Cardiac muscle cell (in vitro differentiated cells and primary cell): ENCODE measurements around the gene SLC5A4. TPM values are rescaled to one million over a fixed set of nuclear protein-coding genes. Genes with fewer than 3 reads are reported as not detected.
"Not testable (repeated sequence)": the region's sequence is repeated elsewhere in the genome, so short reads cannot be mapped to it uniquely, and the experiment has no call there.

Experiments
- DNase-seq, 2 donors: peaks; one replicate each; pipeline versions ENCODE4 v3.0.0 to v3.0.0-alpha.2; 2010 to 2017; ENCODE audit warnings: low read depth in 1 of 2, low spot score in 1 of 2
- H3K27ac ChIP-seq: fragments of 200-600 bp; sonication (generic); 2 replicates; pipeline ENCODE4 v1.5.1; 2016
- H3K27me3 ChIP-seq: fragments of 200-600 bp; sonication (generic); 2 replicates; pipeline ENCODE4 v1.6.0; 2016; ENCODE audit warnings: control low read depth
- H3K36me3 ChIP-seq: fragments of 200-600 bp; sonication (generic); 2 replicates; pipeline ENCODE4 v1.5.1; 2016; ENCODE audit warnings: control low read depth
- H3K4me1 ChIP-seq: fragments of 200-600 bp; sonication (generic); 2 replicates; pipeline ENCODE4 v1.8.1; 2017; ENCODE audit warnings: low read depth, mild to moderate bottlenecking, mixed run types
- H3K4me3 ChIP-seq: fragments of 200-600 bp; sonication (generic); 2 replicates; pipeline ENCODE4 v1.5.1; 2016; ENCODE audit warnings: mild to moderate bottlenecking
- H3K9me3 ChIP-seq: fragments of 200-600 bp; sonication (generic); 2 replicates; pipeline ENCODE4 v1.5.1; 2017; ENCODE audit warnings: low read depth, mild to moderate bottlenecking, control low read depth
- polyA plus RNA-seq: library from polyadenylated mRNA; unstranded; fragments of >200 nt; fragmentation: Nextera tagmentation; extraction: Ambion mirVana; gene quantifications from 2 replicates; pipeline ENCODE4 v1.2.1, GENCODE V29; 2016
- total RNA-seq: library from RNA; depleted of rRNA; stranded (reverse); fragments of >200 nt; gene quantifications from 2 replicates; pipeline ENCODE4 v1.2.3, GENCODE V29; 2016
- TF ChIP-seq, protein P1 (sequence below): IDR thresholded peaks from 2 replicates; pipeline ENCODE4 v1.5.1; 2012; ENCODE audit warnings: low read depth, mild to moderate bottlenecking, low read length

The SLC5A4 gene
- total and polyA plus RNA-seq, 2 experiments from 2014 or later, result not detected

DNA sequence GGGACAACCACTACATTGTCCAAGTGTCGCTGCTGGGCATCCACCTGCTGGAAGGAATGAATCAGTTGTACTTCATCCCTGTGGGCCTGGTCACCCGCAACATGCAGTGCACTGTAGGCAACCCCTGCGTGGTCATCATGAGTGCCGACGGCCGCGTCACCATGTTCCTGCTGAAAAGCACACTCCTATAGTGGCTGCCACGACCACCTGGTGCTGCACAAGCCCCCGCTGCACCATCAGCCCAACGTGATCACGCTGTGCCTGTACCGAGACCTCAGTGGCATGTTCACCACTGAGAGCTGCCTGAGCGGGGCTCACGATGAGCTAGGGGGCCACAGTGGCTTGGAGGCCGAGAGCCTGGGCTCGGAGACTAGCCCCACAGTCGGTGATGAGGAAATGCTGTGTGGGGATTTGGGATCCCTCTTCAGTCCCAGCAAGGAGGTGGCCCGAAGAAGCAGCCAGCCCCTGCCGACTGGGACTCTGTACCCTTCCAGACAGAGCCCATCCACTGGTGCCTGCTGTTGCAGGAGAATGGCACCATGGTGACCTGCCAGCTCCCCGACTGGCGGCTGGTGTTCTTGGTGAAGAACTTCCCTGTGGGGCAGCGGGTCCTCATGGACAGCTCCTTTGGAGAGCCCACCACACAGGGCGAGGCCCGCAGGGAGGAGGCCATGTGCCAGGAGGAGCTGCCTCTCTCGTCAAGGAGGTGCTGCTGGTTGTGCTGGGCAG lies 15.7 kb upstream of the SLC5A4 start:
- Histone ChIP-seq H3K27me3 (no peaks in the 10 kb centered on the region), H3K4me3 (no peak overlapping the region), H3K4me1 (no peaks in the 10 kb centered on the region), H3K27ac (no peak overlapping the region), H3K9me3 (no peaks in the 10 kb centered on the region), H3K36me3 (no peaks in the 10 kb centered on the region)
- DNase-seq, result no peak
- TF ChIP-seq, protein P1, sequence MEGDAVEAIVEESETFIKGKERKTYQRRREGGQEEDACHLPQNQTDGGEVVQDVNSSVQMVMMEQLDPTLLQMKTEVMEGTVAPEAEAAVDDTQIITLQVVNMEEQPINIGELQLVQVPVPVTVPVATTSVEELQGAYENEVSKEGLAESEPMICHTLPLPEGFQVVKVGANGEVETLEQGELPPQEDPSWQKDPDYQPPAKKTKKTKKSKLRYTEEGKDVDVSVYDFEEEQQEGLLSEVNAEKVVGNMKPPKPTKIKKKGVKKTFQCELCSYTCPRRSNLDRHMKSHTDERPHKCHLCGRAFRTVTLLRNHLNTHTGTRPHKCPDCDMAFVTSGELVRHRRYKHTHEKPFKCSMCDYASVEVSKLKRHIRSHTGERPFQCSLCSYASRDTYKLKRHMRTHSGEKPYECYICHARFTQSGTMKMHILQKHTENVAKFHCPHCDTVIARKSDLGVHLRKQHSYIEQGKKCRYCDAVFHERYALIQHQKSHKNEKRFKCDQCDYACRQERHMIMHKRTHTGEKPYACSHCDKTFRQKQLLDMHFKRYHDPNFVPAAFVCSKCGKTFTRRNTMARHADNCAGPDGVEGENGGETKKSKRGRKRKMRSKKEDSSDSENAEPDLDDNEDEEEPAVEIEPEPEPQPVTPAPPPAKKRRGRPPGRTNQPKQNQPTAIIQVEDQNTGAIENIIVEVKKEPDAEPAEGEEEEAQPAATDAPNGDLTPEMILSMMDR, result no peak

- TF ChIP-seq, protein P1, result no peak
- no peak overlapping the region for H3K4me3 ChIP-seq
- H3K4me1 ChIP-seq, result no peaks in the 10 kb centered on the region
- H3K9me3 ChIP-seq, result no peaks in the 10 kb centered on the region
- H3K27ac ChIP-seq, result no peak overlapping the region
- no peak for DNase-seq
- no peaks in the 10 kb centered on the region for H3K27me3 ChIP-seq
- H3K36me3 ChIP-seq, result no peaks in the 10 kb centered on the region
These were observed 14.2 kb upstream of the SLC5A4 start for GRCh38 chr22:32269316-32269715.

GRCh38 chr22:32267011-32267410 lies 11.9 kb upstream of the SLC5A4 start:
- H3K36me3 ChIP-seq, result no peaks in the 10 kb centered on the region
- H3K4me3 ChIP-seq, result no peak overlapping the region
- no peaks in the 10 kb centered on the region for H3K27me3 ChIP-seq
- no peak overlapping the region for H3K27ac ChIP-seq
- TF ChIP-seq, protein P1, result no peak
- H3K4me1 ChIP-seq, result no peaks in the 10 kb centered on the region
- H3K9me3 ChIP-seq, result no peaks in the 10 kb centered on the region
- DNase-seq, result no peak

DNA sequence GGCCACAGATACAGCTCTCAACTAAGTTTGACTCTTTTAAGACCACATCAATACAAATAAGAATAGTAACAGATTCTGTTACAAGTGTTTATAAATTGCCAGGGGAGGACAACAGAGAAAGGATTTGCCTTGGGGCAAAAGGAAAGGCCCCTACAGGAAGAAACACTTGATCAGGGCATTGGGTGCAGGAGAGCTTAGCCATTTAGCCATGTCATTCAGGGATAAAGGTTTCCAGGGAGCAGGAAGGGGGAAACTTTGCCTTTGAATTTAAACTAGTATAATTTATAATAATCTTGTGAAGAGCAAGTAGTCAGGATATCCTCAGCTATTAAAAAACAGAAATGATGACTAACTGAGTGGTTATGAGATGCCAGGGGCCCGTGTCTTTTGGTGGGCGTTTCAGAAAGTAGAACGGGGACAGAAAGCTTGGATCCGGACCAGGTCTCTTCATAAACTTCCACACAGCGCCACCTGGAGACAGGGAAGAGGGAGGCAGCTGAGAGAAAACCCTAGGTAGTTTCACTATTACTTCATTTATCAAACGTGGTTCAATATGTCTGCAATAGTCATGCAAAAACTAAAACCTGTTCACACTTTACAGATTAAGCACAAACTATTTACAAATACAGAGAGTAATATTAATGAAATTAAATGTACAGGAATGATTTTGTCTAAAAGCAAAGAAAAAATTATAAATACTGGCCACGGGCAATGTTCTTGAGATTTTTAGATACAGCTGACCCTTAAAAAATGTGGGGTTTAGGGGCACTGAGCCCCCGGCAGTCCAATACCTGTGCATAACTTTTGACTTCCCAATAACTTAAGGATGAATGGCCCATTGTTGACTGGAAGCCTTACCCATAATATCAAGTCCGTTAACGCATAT lies 11.0 kb upstream of the SLC5A4 start:
- DNase-seq, result peak; percentile 80 to 81
- Histone ChIP-seq H3K4me1 (no peaks in the 10 kb centered on the region), H3K9me3 (no peaks in the 10 kb centered on the region), H3K4me3 (no peak overlapping the region), H3K27ac (no peak overlapping the region), H3K27me3 (no peaks in the 10 kb centered on the region), H3K36me3 (no peaks in the 10 kb centered on the region)
- TF ChIP-seq, protein P1, result peak; percentile 94

DNA sequence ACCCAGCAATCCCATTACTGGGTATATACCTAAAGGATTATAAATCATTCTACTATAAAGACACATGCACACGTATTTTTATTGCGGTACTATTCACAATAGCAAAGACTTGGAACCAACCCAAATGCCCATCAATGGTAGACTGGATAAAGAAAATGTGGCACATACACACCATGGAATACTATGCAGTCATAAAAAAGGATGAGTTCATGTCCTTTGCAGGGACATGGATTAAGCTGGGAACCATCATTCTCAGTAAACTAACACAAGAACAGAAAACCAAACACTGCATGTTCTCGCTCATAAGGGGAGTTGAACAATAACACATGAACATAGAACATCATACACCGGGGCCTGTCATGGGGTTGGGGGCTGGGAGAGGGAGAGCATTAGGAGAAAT lies 8.5 kb upstream of the SLC5A4 start:
- H3K27ac ChIP-seq, H3K36me3 ChIP-seq, H3K4me3 ChIP-seq, H3K27me3 ChIP-seq, DNase-seq, H3K4me1 ChIP-seq, H3K9me3 ChIP-seq: not testable (repeated sequence)

GRCh38 chr22:32261306-32261705 lies 6.2 kb upstream of the SLC5A4 start:
- Histone ChIP-seq H3K4me3 (no peak overlapping the region), H3K27me3 (no peaks in the 10 kb centered on the region), H3K4me1 (no peaks in the 10 kb centered on the region), H3K9me3 (no peaks in the 10 kb centered on the region), H3K36me3 (no peaks in the 10 kb centered on the region), H3K27ac (no peak overlapping the region)
- TF ChIP-seq, protein P1, result no peak
- DNase-seq, result no peak
